Peyer's patch (tissue), 4 donors: ENCODE data around the gene CRACR2A.

Source experiments
- CTCF ChIP-seq, 6 experiments: fragments of 450-650 bp in 4 of 6; fragments of 200-600 bp in 2 of 6; sonication (generic) in 1 of 6; IDR thresholded peaks; one replicate each; pipeline ENCODE4 v1.5.1; 2017 to 2019; ENCODE audit warnings: antibody characterized with exemption in 6 of 6, mild to moderate bottlenecking in 3 of 6, moderate library complexity in 1 of 6
- POLR2A ChIP-seq, 2 donors: fragments of 450-650 bp; IDR thresholded peaks; one replicate each; pipeline ENCODE4 v1.5.1; 2017; ENCODE audit warnings: antibody characterized with exemption in 2 of 2, mild to moderate bottlenecking in 2 of 2, moderate library complexity in 2 of 2

GRCh38 chr12:3777206-3777809 is 24.4 kb upstream of the CRACR2A start:
- TF ChIP-seq CTCF (IDR thresholded peaks at IDR 0.05) (peak; percentile 18 to 79 (median 69)), POLR2A (IDR thresholded peaks at IDR 0.05) (no peak)
